ENCODE results near the gene ELMO1. TPM values are rescaled to one million over a fixed set of nuclear protein-coding genes. Genes with fewer than 3 reads are reported as not detected.

ELMO1 gene
- total RNA-seq, 1 donor, result 215 TPM

- Histone ChIP-seq H3K9me3 (ENCODE audit: low read depth, low read length) (no peaks in the 10 kb centered on the region), H3K4me3 (ENCODE audit: low read length) (no peak overlapping the region), H3K27me3 (ENCODE audit: insufficient read depth, low read length) (no peaks in the 10 kb centered on the region), H3K4me1 (ENCODE audit: insufficient read depth, low read length) (no peaks in the 10 kb centered on the region)
Observed at GRCh38 chr7:37007691-37008090, 441.0 kb downstream of the ELMO1 start.

- no peaks in the 10 kb centered on the region for H3K9me3 ChIP-seq (ENCODE audit: low read depth, low read length)
- H3K27me3 ChIP-seq (ENCODE audit: insufficient read depth, low read length), result no peaks in the 10 kb centered on the region
- no peaks in the 10 kb centered on the region for H3K4me1 ChIP-seq (ENCODE audit: insufficient read depth, low read length)
- H3K4me3 ChIP-seq (ENCODE audit: low read length), result no peak overlapping the region
Observed at GRCh38 chr7:37007268-37007667, 441.4 kb downstream of the ELMO1 start.

GRCh38 chr7:37006764-37007163, 441.9 kb downstream of the ELMO1 start:
- H3K4me3 ChIP-seq (ENCODE audit: low read length), result no peak overlapping the region
- H3K27me3 ChIP-seq (ENCODE audit: insufficient read depth, low read length), result no peaks in the 10 kb centered on the region
- no peaks in the 10 kb centered on the region for H3K4me1 ChIP-seq (ENCODE audit: insufficient read depth, low read length)
- no peaks in the 10 kb centered on the region for H3K9me3 ChIP-seq (ENCODE audit: low read depth, low read length)

- no peak overlapping the region for H3K4me3 ChIP-seq (ENCODE audit: low read length)
- H3K9me3 ChIP-seq (ENCODE audit: low read depth, low read length), result no peaks in the 10 kb centered on the region
- H3K4me1 ChIP-seq (ENCODE audit: insufficient read depth, low read length), result no peaks in the 10 kb centered on the region
- H3K27me3 ChIP-seq (ENCODE audit: insufficient read depth, low read length), result no peaks in the 10 kb centered on the region
Observed at GRCh38 chr7:37000511-37000910, 448.2 kb downstream of the ELMO1 start.

GRCh38 chr7:36999626-37000485, 448.8 kb downstream of the ELMO1 start:
- Histone ChIP-seq H3K4me1 (ENCODE audit: insufficient read depth, low read length) (no peaks in the 10 kb centered on the region), H3K27me3 (ENCODE audit: insufficient read depth, low read length) (no peaks in the 10 kb centered on the region), H3K9me3 (ENCODE audit: low read depth, low read length) (no peaks in the 10 kb centered on the region), H3K4me3 (ENCODE audit: low read length) (no peak overlapping the region)

- Histone ChIP-seq H3K4me1 (ENCODE audit: insufficient read depth, low read length) (no peaks in the 10 kb centered on the region), H3K4me3 (ENCODE audit: low read length) (no peak overlapping the region), H3K27me3 (ENCODE audit: insufficient read depth, low read length) (no peaks in the 10 kb centered on the region), H3K9me3 (ENCODE audit: low read depth, low read length) (no peaks in the 10 kb centered on the region)
Observed at GRCh38 chr7:36995776-36996175, 452.9 kb downstream of the ELMO1 start.

GRCh38 chr7:36994456-36995112, 454.1 kb downstream of the ELMO1 start:
- H3K27me3 ChIP-seq (ENCODE audit: insufficient read depth, low read length), result no peaks in the 10 kb centered on the region
- no peaks in the 10 kb centered on the region for H3K9me3 ChIP-seq (ENCODE audit: low read depth, low read length)

GRCh38 chr7:36986948-36987724, 461.5 kb downstream of the ELMO1 start:
- Histone ChIP-seq H3K4me3 (ENCODE audit: low read length) (no peak overlapping the region), H3K27me3 (ENCODE audit: insufficient read depth, low read length) (no peaks in the 10 kb centered on the region), H3K9me3 (ENCODE audit: low read depth, low read length) (no peaks in the 10 kb centered on the region), H3K4me1 (ENCODE audit: insufficient read depth, low read length) (peaks cover 34% of the 10 kb centered on the region)

More at GRCh38 chr7:36994456-36995112, 454.1 kb downstream of the ELMO1 start:
- no peak overlapping the region for H3K4me3 ChIP-seq (ENCODE audit: low read length)
- no peaks in the 10 kb centered on the region for H3K4me1 ChIP-seq (ENCODE audit: insufficient read depth, low read length)

GRCh38 chr7:36986511-36986933, 462.1 kb downstream of the ELMO1 start:
- Histone ChIP-seq H3K27me3 (ENCODE audit: insufficient read depth, low read length) (no peaks in the 10 kb centered on the region), H3K4me1 (ENCODE audit: insufficient read depth, low read length) (peaks cover 34% of the 10 kb centered on the region), H3K4me3 (ENCODE audit: low read length) (no peak overlapping the region), H3K9me3 (ENCODE audit: low read depth, low read length) (no peaks in the 10 kb centered on the region)

- H3K4me3 ChIP-seq (ENCODE audit: low read length), result no peak overlapping the region
- H3K4me1 ChIP-seq (ENCODE audit: insufficient read depth, low read length), result peaks cover 34% of the 10 kb centered on the region
- H3K27me3 ChIP-seq (ENCODE audit: insufficient read depth, low read length), result no peaks in the 10 kb centered on the region
- no peaks in the 10 kb centered on the region for H3K9me3 ChIP-seq (ENCODE audit: low read depth, low read length)
Observed at GRCh38 chr7:36985866-36986400, 462.7 kb downstream of the ELMO1 start.

- H3K27me3 ChIP-seq (ENCODE audit: insufficient read depth, low read length), result no peaks in the 10 kb centered on the region
- no peak overlapping the region for H3K4me3 ChIP-seq (ENCODE audit: low read length)
- H3K4me1 ChIP-seq (ENCODE audit: insufficient read depth, low read length), result peaks cover 34% of the 10 kb centered on the region
- no peaks in the 10 kb centered on the region for H3K9me3 ChIP-seq (ENCODE audit: low read depth, low read length)
Observed at GRCh38 chr7:36985316-36985715, 463.3 kb downstream of the ELMO1 start.

- Histone ChIP-seq H3K4me1 (ENCODE audit: insufficient read depth, low read length) (peaks cover 34% of the 10 kb centered on the region), H3K9me3 (ENCODE audit: low read depth, low read length) (no peaks in the 10 kb centered on the region), H3K4me3 (ENCODE audit: low read length) (no peak overlapping the region)
Observed at GRCh38 chr7:36984710-36985312, 463.9 kb downstream of the ELMO1 start.

GRCh38 chr7:36984041-36984521, 464.6 kb downstream of the ELMO1 start:
- peaks cover 34% of the 10 kb centered on the region for H3K4me1 ChIP-seq (ENCODE audit: insufficient read depth, low read length)
- H3K9me3 ChIP-seq (ENCODE audit: low read depth, low read length), result no peaks in the 10 kb centered on the region
- H3K27me3 ChIP-seq (ENCODE audit: insufficient read depth, low read length), result no peaks in the 10 kb centered on the region
- no peak overlapping the region for H3K4me3 ChIP-seq (ENCODE audit: low read length)

More at GRCh38 chr7:36984710-36985312, 463.9 kb downstream of the ELMO1 start:
- H3K27me3 ChIP-seq (ENCODE audit: insufficient read depth, low read length), result no peaks in the 10 kb centered on the region

- no peak overlapping the region for H3K4me3 ChIP-seq (ENCODE audit: low read length)
- H3K9me3 ChIP-seq (ENCODE audit: low read depth, low read length), result no peaks in the 10 kb centered on the region
- H3K27me3 ChIP-seq (ENCODE audit: insufficient read depth, low read length), result no peaks in the 10 kb centered on the region
- H3K4me1 ChIP-seq (ENCODE audit: insufficient read depth, low read length), result peaks cover 34% of the 10 kb centered on the region
Observed at GRCh38 chr7:36982766-36983165, 465.9 kb downstream of the ELMO1 start.
